ENCODE results near the gene OR5A1. TPM values are rescaled to one million over a fixed set of nuclear protein-coding genes. Genes with fewer than 3 reads are reported as not detected.

Gene OR5A1
- total RNA-seq, 1 donor from 2014 or later = not detected

- DNase-seq (ENCODE audit: low spot score) = no peak
Observed at GRCh38 chr11:59475176-59475575, 38.9 kb downstream of the OR5A1 start.

- no peak for DNase-seq (ENCODE audit: low spot score)
Observed at GRCh38 chr11:59479906-59480305, 43.6 kb downstream of the OR5A1 start.

- DNase-seq (ENCODE audit: low spot score) = no peak
Observed at GRCh38 chr11:59480359-59480758, 44.1 kb downstream of the OR5A1 start.

Other genes starting within 250 kb of the OR5A1 start
- gene MPEG1, start 223.5 kb upstream of the OR5A1 start, total RNA-seq = 71.5 TPM
- gene OR5AN1, start 77.6 kb upstream of the OR5A1 start, total RNA-seq = not detected
- gene OR5A2, start 10.1 kb upstream of the OR5A1 start, total RNA-seq = not detected
- gene OR4D6, start 20.5 kb downstream of the OR5A1 start, total RNA-seq = not detected
- gene OR4D10, start 36.8 kb downstream of the OR5A1 start, total RNA-seq = not detected
- gene OR4D11, start 67.1 kb downstream of the OR5A1 start, total RNA-seq = not detected
- not detected for gene OR4D9, start 75.1 kb downstream of the OR5A1 start, total RNA-seq
- gene OSBP, start 179.3 kb downstream of the OR5A1 start, total RNA-seq = 39.8 TPM
- 32.5 TPM for gene PATL1, start 232.6 kb downstream of the OR5A1 start, total RNA-seq

All from mesenteric fat pad (tissue), 1 donor.